Activated CD8-positive, alpha-beta memory T cell treated with anti-CD3 and anti-CD28 coated beads, Interleukin-2, amount 50 U/mL, for 1 hour (primary cell): ENCODE data around the gene NPTN.

Experiments
- DNase-seq: peaks from one replicate; pipeline ENCODE4 v3.0.0-alpha.2; 2020; ENCODE audit errors: extremely low read depth

Gene NPTN

GRCh38 chr15:73631915-73632669 lies 1.1 kb downstream of the NPTN start:
- no peak for DNase-seq

- no peak for DNase-seq
Observed at GRCh38 chr15:73630921-73631362, 2.2 kb downstream of the NPTN start.

- DNase-seq: no peak
Observed at GRCh38 chr15:73629798-73630429, 3.3 kb downstream of the NPTN start.

GRCh38 chr15:73628976-73629797 lies 4.0 kb downstream of the NPTN start:
- DNase-seq: no peak

- no peak for DNase-seq
Observed at GRCh38 chr15:73628102-73628501, 5.1 kb downstream of the NPTN start.

- no peak for DNase-seq
Observed at GRCh38 chr15:73626072-73626471, 7.1 kb downstream of the NPTN start.

GRCh38 chr15:73624530-73624929 lies 8.7 kb downstream of the NPTN start:
- DNase-seq: no peak

GRCh38 chr15:73621286-73621826 lies 11.8 kb downstream of the NPTN start:
- no peak for DNase-seq

GRCh38 chr15:73620078-73620477 lies 13.1 kb downstream of the NPTN start:
- no peak for DNase-seq

- no peak for DNase-seq
Observed at GRCh38 chr15:73617913-73618312, 15.3 kb downstream of the NPTN start.

- DNase-seq: no peak
Observed at GRCh38 chr15:73617301-73617831, 15.8 kb downstream of the NPTN start.

GRCh38 chr15:73608941-73609340 lies 24.2 kb downstream of the NPTN start:
- DNase-seq: no peak

GRCh38 chr15:73608475-73608874 lies 24.7 kb downstream of the NPTN start:
- no peak for DNase-seq

GRCh38 chr15:73607843-73608242 lies 25.3 kb downstream of the NPTN start:
- no peak for DNase-seq

GRCh38 chr15:73607405-73607804 lies 25.8 kb downstream of the NPTN start:
- no peak for DNase-seq

- DNase-seq: no peak
Observed at GRCh38 chr15:73605759-73606436, 27.3 kb downstream of the NPTN start.

- no peak for DNase-seq
Observed at GRCh38 chr15:73604477-73604876, 28.7 kb downstream of the NPTN start.

GRCh38 chr15:73602992-73603391 lies 30.2 kb downstream of the NPTN start:
- no peak for DNase-seq

GRCh38 chr15:73602446-73602843 lies 30.7 kb downstream of the NPTN start:
- no peak for DNase-seq

- DNase-seq: no peak
Observed at GRCh38 chr15:73601451-73602445, 31.4 kb downstream of the NPTN start.
